VCaP (cell line): ENCODE data around the gene RERE.

ENCODE experiments used
- H3K27ac ChIP-seq: fragments of 450-650 bp; 2 replicates; pipeline ENCODE4 v1.5.1; 2017
- TF ChIP-seq, protein P1 (sequence below): fragments of 450-650 bp; conservative IDR thresholded peaks from 2 replicates; pipeline ENCODE4 v1.5.1; 2017; ENCODE audit warnings: mild to moderate bottlenecking, moderate library complexity

Gene RERE

DNA sequence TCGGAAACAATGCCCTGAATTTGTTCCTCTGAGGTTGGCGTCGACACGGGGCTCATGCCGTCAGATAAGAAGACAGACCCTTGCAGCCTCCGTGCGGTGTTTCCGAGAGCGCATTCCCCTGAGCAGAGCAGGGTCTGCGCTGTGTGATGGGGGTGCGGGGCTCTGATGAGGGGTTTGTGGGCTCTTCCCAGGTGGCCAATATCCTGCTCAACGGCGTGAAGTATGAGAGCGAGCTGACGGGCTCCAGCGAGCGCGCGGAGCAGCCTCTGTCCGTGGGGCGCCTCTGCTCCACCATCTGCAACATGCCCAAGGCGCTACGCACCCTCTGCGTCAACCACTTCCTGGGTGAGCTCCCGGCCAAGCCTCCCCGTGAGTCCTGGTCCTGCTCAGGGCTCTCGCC, 482.2 kb downstream of the RERE start:
- H3K27ac ChIP-seq: no peak overlapping the region
- TF ChIP-seq, protein P1, sequence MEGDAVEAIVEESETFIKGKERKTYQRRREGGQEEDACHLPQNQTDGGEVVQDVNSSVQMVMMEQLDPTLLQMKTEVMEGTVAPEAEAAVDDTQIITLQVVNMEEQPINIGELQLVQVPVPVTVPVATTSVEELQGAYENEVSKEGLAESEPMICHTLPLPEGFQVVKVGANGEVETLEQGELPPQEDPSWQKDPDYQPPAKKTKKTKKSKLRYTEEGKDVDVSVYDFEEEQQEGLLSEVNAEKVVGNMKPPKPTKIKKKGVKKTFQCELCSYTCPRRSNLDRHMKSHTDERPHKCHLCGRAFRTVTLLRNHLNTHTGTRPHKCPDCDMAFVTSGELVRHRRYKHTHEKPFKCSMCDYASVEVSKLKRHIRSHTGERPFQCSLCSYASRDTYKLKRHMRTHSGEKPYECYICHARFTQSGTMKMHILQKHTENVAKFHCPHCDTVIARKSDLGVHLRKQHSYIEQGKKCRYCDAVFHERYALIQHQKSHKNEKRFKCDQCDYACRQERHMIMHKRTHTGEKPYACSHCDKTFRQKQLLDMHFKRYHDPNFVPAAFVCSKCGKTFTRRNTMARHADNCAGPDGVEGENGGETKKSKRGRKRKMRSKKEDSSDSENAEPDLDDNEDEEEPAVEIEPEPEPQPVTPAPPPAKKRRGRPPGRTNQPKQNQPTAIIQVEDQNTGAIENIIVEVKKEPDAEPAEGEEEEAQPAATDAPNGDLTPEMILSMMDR: no peak

DNA sequence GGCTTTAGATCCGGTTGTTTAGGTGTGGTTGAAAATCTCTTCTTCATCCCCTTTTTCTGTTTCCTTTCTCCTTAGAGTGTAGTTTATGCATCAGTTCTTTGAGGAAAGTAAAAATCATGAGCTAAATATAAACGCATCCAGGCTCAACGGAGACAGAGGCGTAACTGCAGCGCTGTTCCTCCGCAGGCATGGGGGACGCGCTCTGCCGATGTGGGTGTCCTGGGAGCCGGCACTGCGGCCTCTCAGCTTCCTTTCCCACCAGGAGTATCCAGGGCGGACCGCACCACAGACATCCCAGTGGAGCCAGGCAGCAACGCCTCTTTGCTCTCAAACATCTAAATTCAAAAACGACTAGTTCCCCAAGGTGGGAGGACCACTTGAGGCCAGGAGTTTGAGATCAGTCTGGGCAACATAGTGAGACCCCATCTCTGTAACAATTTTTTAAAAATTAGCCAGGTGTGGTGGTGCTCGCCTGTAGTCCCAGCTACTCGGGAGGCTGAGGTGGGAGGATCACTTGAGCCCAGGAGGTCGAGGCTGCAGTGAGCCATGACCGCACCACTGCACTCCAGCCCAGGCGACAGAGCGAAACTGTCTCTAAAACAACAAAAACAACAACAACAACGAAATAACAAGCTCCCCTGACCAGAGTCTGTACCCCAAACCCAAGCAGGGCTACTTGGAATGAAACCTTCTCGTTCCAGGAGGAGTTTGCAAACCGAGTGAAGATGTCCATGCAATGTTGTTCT, 483.2 kb downstream of the RERE start:
- no peak overlapping the region for H3K27ac ChIP-seq
- TF ChIP-seq, protein P1: no peak

DNA sequence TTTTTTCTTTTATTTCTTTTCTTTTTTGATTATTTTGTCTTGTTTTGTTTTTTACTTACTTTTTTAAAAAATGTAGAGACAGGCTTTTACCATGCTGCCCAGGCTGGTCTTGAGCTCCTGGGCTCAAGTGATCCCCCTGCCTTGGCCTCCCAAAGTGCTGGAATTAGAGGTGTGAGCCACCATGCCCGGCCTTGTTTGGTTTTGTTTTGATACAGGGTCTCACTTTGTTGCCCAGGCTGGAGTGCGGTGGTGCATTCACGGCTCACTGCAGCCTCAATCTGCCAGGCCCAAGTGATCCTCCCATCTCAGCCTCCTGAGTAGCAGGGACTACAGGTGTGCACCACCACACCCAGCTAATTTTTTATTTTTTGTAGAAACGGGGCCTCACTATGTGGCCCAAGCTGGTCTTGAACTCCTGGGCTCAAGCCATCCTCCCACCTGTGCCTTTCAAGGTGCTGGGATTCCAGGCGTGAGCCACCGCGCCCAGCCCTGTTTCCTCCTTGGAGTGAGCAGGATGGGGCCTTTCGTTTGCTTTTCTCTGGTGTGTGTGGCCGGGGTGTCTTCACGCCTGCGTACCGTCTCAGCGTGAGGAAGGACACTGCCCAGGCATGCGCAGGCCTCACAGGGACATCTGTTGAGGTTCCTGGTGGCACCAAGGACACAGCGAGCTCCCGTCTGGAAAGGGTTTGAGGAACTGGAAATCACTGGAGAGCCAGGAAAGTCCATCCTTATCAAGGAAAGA, 484.0 kb downstream of the RERE start:
- no peak overlapping the region for H3K27ac ChIP-seq
- TF ChIP-seq, protein P1: no peak

DNA sequence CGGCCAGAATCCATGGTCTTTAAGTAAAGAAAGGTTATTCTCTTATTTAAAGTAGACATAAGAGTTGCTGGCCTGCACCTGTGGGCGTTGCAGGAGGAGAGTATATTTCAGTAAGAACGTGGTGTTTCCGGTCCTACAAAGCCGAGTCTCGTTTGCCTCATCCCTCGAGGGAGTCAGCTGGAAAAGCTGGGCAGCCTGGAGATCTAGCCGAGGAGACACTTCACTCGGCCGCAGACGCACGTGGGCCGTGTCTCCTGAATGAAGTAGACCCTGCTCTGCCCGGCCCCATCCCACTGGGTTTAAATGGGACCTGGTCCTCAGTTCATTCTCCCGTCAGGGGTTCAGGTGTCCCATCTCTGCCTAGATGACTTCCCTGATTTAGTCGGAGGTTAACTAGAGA, 484.6 kb downstream of the RERE start:
- H3K27ac ChIP-seq: no peak overlapping the region
- TF ChIP-seq, protein P1: no peak

DNA sequence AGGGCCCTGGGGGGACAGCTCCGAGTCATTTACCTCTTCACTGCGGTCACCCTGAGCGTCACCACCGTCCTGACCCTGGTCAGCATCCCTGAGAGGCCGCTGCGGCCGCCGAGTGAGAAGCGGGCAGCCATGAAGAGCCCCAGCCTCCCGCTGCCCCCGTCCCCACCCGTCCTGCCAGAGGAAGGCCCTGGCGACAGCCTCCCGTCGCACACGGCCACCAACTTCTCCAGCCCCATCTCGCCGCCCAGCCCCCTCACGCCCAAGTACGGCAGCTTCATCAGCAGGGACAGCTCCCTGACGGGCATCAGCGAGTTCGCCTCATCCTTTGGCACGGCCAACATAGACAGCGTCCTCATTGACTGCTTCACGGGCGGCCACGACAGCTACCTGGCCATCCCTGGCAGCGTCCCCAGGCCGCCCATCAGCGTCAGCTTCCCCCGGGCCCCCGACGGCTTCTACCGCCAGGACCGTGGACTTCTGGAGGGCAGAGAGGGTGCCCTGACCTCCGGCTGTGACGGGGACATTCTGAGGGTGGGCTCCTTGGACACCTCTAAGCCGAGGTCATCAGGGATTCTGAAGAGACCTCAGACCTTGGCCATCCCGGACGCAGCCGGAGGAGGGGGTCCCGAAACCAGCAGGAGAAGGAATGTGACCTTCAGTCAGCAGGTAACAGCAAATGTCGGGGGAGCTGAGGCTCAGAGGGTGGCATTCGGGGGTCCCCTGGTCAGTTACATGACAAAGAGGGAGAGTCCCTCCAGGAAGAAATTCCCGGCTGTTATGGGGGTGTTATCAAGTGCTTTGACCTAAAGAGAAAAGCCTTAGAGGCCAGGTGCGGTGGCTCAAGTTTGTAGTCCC, 486.9 kb downstream of the RERE start:
- TF ChIP-seq, protein P1: no peak
- no peak overlapping the region for H3K27ac ChIP-seq

DNA sequence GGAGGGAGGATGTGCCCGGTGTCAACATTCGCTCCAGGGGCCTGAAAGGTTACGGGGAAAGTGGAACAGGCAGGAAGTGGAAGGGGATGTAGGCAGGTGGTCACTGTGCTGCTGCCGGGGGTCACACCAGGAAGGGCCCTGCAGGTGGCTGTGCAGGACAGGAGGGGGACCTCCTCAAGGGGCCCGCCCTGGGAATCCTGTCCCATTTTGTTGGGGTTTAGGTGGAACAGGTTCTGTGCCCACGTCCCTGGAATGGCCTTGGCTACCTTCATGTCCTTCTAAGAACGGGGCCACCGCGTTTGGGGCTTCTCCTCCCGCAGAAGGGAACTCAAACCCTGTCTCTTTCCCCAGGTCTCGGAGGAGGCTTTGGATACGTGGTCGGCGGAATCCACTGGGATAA, 487.6 kb downstream of the RERE start:
- TF ChIP-seq, protein P1: no peak
- H3K27ac ChIP-seq: no peak overlapping the region

DNA sequence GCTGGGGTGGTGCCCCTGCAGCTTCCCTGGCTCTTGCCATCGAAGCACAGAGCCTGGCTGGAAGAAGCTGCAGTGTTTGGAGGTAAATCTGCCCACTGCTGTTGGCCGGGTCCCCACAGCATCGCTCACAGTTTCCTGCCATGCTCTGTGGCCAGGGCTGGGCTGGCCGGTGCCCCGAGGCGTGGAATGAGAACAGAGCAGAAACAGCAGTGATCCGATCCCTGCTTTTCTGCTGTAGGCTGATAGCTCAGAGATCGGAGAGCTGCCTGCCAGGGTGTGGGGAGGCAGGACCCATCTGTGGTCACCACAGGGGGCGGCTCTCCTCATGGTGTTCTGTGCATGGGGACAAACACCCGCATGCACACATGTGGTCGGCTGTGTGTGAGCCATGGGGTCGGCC, 488.0 kb downstream of the RERE start:
- TF ChIP-seq, protein P1: no peak
- H3K27ac ChIP-seq: no peak overlapping the region
